Stimulated activated effector memory CD8-positive, alpha-beta T cell treated with anti-CD3 and anti-CD28 coated beads, Interleukin-12 subunit alpha, Interleukin-12 subunit beta, amount 100 ng/mL, for 72 hours (primary cell): ENCODE results near the gene ZNF662.

Source experiments
- ATAC-seq: fragments of 150-1000 bp; cut with Tn5 transposase; 2 replicates; pipeline ENCODE4 v1.10.0; 2021
- DNase-seq, 2 donors: peaks; one replicate each; pipeline ENCODE4 v3.0.0; 2021 to 2022; ENCODE audit warnings: low spot score in 2 of 2
- H3K27ac Mint-ChIP-seq: one replicate; pipeline ENCODE4 v1.8.0; 2022; ENCODE audit warnings: mild to moderate bottlenecking, mixed read lengths
- H3K36me3 Mint-ChIP-seq: one replicate; pipeline ENCODE4 v1.8.0; 2022; ENCODE audit warnings: mild to moderate bottlenecking, mixed read lengths
- H3K4me1 Mint-ChIP-seq: one replicate; pipeline ENCODE4 v1.8.0; 2022; ENCODE audit warnings: mixed read lengths
- H3K4me3 Mint-ChIP-seq: one replicate; pipeline ENCODE4 v1.8.0; 2022; ENCODE audit warnings: mild to moderate bottlenecking, mixed read lengths
- H3K9me3 Mint-ChIP-seq: one replicate; pipeline ENCODE4 v1.8.0; 2022; ENCODE audit warnings: mixed read lengths

Gene ZNF662

DNA sequence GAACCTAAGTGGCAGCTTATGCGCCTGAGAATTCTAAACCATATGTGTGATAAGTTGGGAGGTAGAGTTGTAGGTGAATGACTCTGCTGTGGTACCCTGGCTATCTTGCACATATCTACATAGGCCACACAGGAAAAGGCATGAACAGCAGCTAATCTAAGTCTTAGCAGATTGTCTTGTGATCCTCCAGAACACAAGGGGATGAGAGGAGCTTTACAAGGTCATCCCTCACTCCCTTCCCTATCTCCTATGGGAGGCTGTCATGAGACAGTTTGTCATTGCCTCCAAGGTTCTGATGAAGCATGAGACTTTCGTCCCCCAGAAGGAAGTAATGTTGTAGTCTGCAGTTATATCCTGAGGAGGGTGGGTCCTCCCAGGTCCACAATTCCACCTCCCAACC is 3.7 kb upstream of the ZNF662 start:
- DNase-seq (no peak), ATAC-seq (no peak)
- H3K9me3 Mint-ChIP-seq, result peaks cover 11% of the 10 kb centered on the region
- H3K4me1 Mint-ChIP-seq, result peaks cover 7% of the 10 kb centered on the region
- H3K36me3 Mint-ChIP-seq, result no peaks in the 10 kb centered on the region
- H3K4me3 Mint-ChIP-seq, result no peak overlapping the region
- no peak overlapping the region for H3K27ac Mint-ChIP-seq

DNA sequence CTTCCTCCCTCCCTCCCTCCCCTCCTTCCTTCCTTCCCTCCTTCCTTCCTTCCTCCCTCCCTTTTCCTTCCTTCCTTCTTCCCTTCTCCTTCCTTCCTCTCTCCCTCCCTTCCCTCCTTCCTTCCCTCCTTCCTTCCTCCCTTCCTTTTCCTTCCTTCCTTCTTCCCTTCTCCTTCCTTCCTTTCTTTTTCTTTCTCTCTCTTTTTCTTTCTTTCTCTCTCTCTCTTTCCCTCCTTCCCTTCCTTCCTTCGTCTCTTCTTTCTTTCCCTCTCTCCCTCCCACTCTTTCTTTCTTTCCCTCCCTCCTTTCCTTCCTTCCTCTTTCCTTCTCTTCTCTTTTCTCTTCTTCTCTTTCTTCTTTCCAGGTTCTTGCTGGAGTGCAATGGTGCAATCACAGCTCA is 1.9 kb upstream of the ZNF662 start:
- Mint-ChIP-seq H3K4me1 (peaks cover 7% of the 10 kb centered on the region), H3K36me3 (no peaks in the 10 kb centered on the region), H3K27ac (no peak overlapping the region), H3K4me3 (no peak overlapping the region), H3K9me3 (peaks cover 11% of the 10 kb centered on the region)
- DNase-seq (no peak), ATAC-seq (no peak)

DNA sequence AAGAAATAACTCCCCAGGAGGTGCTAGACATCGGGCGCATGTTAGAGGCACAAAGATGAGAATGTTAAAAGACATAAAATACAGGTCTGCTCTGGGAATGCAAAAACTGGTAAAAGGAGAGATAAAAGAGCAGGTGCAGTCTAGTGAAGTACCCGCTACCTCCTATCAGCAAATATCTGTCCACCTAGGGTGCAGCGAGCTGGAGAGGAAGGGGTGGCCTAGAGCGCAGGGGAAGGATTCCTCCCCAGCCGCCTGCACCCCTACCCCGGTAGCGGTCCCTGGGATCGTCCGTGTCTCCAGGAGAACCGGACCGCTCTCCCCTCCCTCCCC is 237 bp upstream of the ZNF662 start:
- H3K4me1 Mint-ChIP-seq, result peaks cover 7% of the 10 kb centered on the region
- H3K9me3 Mint-ChIP-seq, result peaks cover 11% of the 10 kb centered on the region
- peak overlapping the region; percentile 58 for H3K4me3 Mint-ChIP-seq
- no peak overlapping the region for H3K27ac Mint-ChIP-seq
- ATAC-seq (peak; percentile 24), DNase-seq (no peak)
- H3K36me3 Mint-ChIP-seq, result no peaks in the 10 kb centered on the region

DNA sequence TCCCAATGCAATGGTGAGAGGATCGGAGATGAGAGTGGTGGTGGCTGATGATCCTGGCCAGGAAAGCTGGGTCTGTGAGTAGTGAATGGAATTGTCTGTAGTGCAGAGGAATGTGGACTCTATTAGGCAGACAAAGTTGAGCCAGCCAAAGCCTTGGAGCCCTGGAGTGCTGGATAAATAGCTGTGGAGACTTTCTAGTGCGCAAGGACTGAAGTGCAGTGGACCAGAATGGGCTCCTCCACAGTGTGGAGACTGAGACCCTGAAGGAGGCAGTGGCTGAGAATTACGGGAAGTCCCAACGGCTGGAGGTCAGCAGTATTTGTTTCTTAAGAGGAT is 874 bp downstream of the ZNF662 start:
- H3K4me3 Mint-ChIP-seq, result no peak overlapping the region
- DNase-seq (no peak), ATAC-seq (no peak)
- H3K9me3 Mint-ChIP-seq, result peaks cover 11% of the 10 kb centered on the region
- peaks cover 7% of the 10 kb centered on the region for H3K4me1 Mint-ChIP-seq
- H3K36me3 Mint-ChIP-seq, result no peaks in the 10 kb centered on the region
- no peak overlapping the region for H3K27ac Mint-ChIP-seq

DNA sequence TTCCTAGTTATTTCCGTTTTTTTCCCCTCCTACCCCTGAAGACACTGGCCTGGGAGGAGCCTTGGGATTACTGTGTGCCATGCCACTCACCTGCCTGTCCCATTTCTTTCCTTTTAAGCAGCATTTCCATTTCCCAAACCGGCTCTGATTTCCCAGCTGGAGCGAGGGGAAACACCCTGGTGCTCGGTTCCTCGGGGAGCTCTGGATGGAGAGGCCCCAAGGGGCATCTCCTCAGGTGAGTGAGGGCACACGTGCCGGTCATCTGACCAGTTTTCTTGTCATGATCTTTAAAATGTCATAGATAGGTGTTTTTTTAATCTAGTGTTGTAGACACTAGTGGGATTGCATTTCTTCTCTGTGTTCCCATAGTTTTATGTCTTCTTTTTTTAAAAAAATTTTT is 2.7 kb downstream of the ZNF662 start:
- Mint-ChIP-seq H3K4me3 (no peak overlapping the region), H3K4me1 (peaks cover 7% of the 10 kb centered on the region), H3K36me3 (no peaks in the 10 kb centered on the region), H3K9me3 (peaks cover 8% of the 10 kb centered on the region), H3K27ac (no peak overlapping the region)
- no peak for ATAC-seq
- no peak for DNase-seq

DNA sequence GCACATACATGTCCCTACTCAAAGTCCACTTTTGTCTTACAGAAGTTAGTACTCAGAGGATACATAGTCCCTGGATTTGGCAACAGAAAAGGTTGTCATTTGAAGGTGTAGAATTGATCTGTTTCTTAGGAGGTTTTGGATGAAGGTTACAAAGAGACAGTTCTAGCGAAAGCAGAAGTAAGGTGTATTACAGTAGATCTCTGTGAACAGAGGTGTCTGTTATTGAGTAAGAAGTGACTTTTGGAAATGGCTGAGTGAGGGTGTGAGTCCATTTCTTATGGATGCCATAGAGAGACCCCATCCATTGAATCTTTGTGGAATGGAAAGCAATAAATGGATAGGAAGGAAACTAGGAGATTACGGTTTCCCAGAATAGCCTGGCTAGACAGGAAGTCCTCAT is 5.6 kb downstream of the ZNF662 start:
- ATAC-seq, result no peak
- H3K36me3 Mint-ChIP-seq, result no peaks in the 10 kb centered on the region
- no peak overlapping the region for H3K27ac Mint-ChIP-seq
- H3K4me3 Mint-ChIP-seq, result no peak overlapping the region
- peaks cover 4% of the 10 kb centered on the region for H3K4me1 Mint-ChIP-seq
- peaks cover 11% of the 10 kb centered on the region for H3K9me3 Mint-ChIP-seq
- no peak for DNase-seq

DNA sequence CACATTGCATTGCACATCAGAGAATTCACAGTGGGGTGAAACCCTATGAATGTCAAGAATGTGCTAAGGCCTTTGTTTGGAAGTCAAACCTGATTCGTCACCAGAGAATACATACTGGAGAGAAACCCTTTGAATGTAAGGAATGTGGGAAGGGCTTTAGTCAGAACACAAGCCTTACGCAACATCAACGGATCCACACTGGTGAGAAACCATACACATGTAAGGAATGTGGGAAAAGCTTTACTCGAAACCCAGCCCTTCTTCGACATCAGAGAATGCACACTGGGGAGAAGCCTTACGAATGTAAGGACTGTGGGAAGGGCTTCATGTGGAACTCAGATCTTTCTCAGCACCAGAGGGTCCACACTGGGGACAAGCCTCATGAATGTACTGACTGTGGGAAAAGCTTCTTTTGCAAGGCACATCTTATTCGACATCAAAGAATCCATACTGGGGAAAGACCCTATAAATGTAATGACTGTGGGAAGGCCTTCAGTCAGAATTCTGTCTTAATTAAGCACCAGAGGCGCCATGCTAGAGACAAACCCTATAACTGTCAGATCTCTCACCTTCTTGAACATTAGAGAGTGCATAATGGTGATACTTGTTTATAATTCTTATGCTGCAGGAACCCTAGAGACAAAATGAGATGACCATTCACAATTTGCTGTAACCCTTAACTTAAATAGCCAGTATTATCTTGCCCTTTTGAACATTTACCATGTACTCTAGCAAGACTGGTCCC is 9.0 kb downstream of the ZNF662 start:
- ATAC-seq (no peak), DNase-seq (no peak)
- Mint-ChIP-seq H3K36me3 (no peaks in the 10 kb centered on the region), H3K4me3 (no peak overlapping the region), H3K9me3 (peaks cover 11% of the 10 kb centered on the region), H3K27ac (no peak overlapping the region), H3K4me1 (no peaks in the 10 kb centered on the region)

DNA sequence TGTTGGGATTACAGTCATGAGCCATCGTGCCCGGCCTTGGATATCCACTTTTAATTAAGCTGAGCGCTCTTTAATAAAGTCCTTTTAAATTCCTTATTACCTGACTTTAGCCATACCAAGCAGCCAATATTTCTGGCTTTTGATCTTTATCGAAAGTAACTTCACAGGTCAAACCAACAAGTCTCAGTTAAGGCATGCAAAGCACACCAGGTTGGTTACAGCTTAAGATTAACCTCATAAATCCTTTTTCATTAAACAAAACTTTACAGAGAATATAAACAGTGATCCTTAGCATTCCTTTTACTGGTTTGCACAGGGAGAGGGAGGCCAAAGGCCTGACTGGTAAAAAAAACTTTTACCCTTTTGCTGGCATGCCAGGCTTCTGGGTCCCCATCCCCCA is 17.7 kb downstream of the ZNF662 start:
- no peaks in the 10 kb centered on the region for H3K9me3 Mint-ChIP-seq
- DNase-seq (peak in 1 of 2 donors; percentile 22), ATAC-seq (no peak)
- no peaks in the 10 kb centered on the region for H3K4me1 Mint-ChIP-seq
- no peaks in the 10 kb centered on the region for H3K36me3 Mint-ChIP-seq
- H3K27ac Mint-ChIP-seq, result no peak overlapping the region
- no peak overlapping the region for H3K4me3 Mint-ChIP-seq

DNA sequence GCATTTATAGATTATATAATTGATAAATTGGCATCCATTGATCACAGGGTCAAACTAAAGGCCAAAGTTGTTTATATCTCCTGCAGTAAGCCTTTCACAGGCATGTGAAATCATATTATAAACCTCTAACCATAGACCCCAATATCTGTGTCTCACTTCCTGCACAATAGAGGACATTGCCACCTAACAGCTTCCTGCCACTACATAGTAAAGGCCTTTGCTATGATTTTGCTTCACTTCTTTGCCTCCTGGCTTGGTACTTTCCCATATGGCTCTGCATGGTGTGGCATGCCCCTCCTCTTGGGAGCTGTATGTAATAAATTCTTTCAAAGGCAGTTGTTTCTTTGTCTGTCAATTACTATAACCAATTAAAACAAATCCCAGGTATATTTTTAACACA is 20.4 kb downstream of the ZNF662 start:
- ATAC-seq, result no peak
- no peak overlapping the region for H3K4me3 Mint-ChIP-seq
- H3K27ac Mint-ChIP-seq, result no peak overlapping the region
- H3K9me3 Mint-ChIP-seq, result no peaks in the 10 kb centered on the region
- DNase-seq, result no peak
- H3K36me3 Mint-ChIP-seq, result no peaks in the 10 kb centered on the region
- H3K4me1 Mint-ChIP-seq, result no peaks in the 10 kb centered on the region

DNA sequence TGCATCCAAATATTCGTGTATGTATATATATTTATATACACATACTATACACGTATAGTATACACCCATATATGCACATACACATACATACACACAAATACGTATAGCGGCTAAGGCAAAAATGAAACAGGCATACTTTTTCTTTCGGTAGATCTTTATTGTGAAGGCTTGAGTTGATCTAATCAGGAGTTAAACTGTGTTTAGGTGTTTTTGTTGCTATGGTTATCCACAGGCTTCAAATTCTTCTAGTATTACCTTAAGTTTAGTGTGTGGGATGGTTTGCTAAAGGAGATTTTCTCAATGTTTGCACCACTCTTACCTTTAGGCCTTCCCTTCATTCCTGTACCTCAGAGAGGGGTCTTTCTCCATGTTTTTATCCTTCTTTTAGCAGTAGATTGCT is 28.2 kb downstream of the ZNF662 start:
- Mint-ChIP-seq H3K4me1 (peaks cover 8% of the 10 kb centered on the region), H3K36me3 (no peaks in the 10 kb centered on the region), H3K27ac (no peak overlapping the region), H3K9me3 (no peaks in the 10 kb centered on the region), H3K4me3 (no peak overlapping the region)
- ATAC-seq (no peak), DNase-seq (no peak)

DNA sequence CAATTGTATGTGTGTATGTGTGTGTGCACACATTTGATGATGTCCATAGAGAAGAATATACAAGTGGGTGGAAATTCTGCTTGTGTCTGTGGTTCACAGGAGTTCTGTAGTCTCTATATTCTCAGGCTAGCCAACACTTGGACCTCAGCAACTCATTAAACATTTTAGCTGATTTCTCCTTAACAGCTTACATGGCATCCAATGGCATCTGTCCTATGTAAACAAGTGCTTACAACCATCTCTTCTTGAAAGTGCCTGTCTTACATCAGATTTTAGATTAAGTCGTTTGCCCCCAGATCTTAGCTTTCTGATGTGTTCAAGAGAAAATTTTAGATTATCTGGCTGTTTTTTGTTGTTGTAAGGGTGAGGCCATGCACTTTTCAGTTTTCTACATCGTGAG is 29.0 kb downstream of the ZNF662 start:
- Mint-ChIP-seq H3K4me1 (peaks cover 8% of the 10 kb centered on the region), H3K27ac (no peak overlapping the region), H3K4me3 (no peak overlapping the region), H3K36me3 (no peaks in the 10 kb centered on the region), H3K9me3 (no peaks in the 10 kb centered on the region)
- ATAC-seq (no peak), DNase-seq (no peak)

DNA sequence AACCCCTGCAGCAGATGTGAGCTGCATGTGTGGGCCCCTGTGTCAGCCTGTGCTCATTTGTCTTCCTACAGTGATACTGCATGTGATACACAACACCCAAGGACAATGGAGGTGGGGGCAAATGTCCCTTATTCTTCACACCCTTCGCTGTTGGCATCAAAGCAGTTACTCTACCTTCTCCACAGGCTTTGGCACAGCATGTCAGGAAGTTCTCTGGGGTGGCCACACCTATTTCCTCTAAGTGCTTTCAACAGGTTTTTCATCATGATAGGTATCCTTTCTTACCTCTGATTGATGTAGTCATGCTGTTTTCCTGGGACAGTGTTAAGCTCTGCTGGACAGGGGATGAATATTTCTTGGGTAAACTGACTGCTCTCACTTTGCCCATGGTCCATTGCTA is 29.5 kb downstream of the ZNF662 start:
- H3K9me3 Mint-ChIP-seq, result no peaks in the 10 kb centered on the region
- no peak for DNase-seq
- no peak overlapping the region for H3K27ac Mint-ChIP-seq
- no peak for ATAC-seq
- peaks cover 8% of the 10 kb centered on the region for H3K4me1 Mint-ChIP-seq
- H3K36me3 Mint-ChIP-seq, result no peaks in the 10 kb centered on the region
- H3K4me3 Mint-ChIP-seq, result no peak overlapping the region

DNA sequence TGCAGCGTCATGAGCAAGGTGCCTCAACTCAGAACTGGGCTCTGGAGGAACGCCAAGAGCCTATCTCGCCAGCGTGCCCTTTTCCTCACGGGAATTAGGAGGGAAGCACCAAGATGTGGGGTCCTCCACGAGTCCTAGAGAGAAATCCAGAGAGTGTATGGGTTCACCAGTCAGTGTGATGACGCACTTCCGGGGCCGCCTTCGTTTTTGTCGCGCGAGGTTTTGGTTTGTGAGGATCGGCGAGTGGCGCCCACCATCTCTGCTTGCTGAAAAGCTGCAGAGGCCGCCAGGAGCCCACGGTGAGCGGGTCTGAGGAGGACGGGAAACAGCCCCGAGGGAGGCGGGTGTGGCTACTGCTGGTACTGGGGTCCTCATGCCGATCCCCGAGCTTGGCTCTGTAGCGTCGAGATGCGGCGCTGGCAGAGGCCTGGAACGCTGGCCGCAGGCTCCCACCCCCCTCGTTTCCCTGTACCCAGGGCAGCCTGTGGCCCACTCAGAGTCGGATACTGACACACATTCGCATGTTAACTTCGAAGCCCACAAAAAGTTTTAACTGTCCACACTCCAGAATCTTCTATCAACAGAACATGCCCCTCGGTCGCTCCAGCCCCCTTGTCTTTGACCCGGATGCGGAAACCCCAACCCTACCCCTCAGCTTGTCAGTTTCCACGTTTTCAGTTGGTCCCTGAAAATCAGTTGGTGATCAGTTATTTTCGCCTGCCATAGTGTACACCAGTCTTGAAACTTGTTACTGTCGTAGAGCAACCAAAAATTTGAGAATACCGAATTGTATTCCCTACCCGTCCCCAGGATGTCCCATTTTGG is 30.4 kb downstream of the ZNF662 start:
- H3K27ac Mint-ChIP-seq, result no peak overlapping the region
- no peak for ATAC-seq
- H3K4me3 Mint-ChIP-seq, result no peak overlapping the region
- H3K36me3 Mint-ChIP-seq, result no peaks in the 10 kb centered on the region
- no peaks in the 10 kb centered on the region for H3K9me3 Mint-ChIP-seq
- peaks cover 8% of the 10 kb centered on the region for H3K4me1 Mint-ChIP-seq
- no peak for DNase-seq

DNA sequence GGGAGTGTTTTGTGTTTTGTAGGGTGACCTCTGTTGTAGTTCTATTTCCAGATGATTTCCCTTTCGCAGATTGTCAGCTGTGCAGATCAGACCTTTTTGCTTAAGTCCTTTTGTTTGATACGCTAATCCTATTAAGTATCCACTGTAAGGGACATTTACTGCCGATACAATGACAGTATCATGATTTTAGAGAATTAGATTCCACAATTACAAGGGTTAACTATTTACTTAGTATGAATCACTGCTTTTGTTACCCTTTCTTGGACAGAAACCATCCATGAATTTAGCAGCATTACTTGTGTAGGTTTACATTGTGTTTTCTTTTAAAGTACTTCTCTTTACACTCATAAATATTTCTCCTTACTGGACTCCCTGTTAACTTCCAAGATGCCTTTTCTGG is 31.4 kb downstream of the ZNF662 start:
- no peak for ATAC-seq
- H3K4me3 Mint-ChIP-seq, result no peak overlapping the region
- H3K27ac Mint-ChIP-seq, result no peak overlapping the region
- DNase-seq, result no peak
- no peaks in the 10 kb centered on the region for H3K36me3 Mint-ChIP-seq
- peaks cover 8% of the 10 kb centered on the region for H3K4me1 Mint-ChIP-seq
- H3K9me3 Mint-ChIP-seq, result no peaks in the 10 kb centered on the region

DNA sequence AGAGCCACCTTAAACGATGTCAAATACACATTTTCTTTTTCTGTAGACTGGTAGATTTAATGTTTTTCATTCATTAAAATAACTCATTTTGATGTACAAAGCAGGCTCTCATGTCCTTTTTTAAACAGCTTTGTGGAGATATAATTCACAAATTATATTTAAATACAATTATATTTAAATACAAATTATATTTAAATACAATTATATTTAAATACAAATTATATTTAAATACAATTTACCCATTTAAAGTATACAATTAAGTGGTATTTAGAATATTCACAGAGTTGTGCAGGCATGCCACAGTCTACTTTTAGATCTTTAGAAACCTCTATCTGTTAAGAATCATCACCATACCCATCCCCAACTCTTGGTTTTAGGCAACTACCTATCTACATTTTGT is 36.8 kb downstream of the ZNF662 start:
- ATAC-seq, result no peak
- Mint-ChIP-seq H3K27ac (no peak overlapping the region), H3K36me3 (no peaks in the 10 kb centered on the region), H3K9me3 (no peaks in the 10 kb centered on the region), H3K4me1 (peaks cover 7% of the 10 kb centered on the region), H3K4me3 (no peak overlapping the region)
- no peak for DNase-seq

DNA sequence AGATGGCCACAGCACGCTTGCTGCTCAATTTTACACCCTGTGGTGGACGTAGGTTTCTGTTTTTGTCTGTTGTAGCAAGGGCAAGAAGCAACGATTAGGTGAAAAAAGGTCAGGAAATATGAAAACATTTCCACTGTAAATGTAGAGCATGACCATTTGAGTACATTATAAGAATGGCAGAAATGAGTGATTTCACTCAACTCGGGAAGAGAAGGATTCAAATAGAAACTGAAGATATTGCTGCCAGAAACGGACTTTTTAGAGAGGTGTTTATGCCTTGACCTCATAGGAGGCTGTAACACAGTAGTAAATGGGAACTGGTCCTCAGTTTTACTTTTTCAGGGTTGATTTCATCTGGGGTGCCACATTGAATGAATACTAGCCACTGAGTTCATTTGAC is 40.1 kb downstream of the ZNF662 start:
- Mint-ChIP-seq H3K27ac (peak overlapping the region; percentile 30), H3K4me1 (peaks cover 7% of the 10 kb centered on the region), H3K36me3 (no peaks in the 10 kb centered on the region), H3K9me3 (no peaks in the 10 kb centered on the region), H3K4me3 (no peak overlapping the region)
- peak; percentile 83 for ATAC-seq
- no peak for DNase-seq
